Thyroid gland (tissue), 4 donors: ENCODE data around the gene WDR59.

ENCODE experiments used
- POLR2A ChIP-seq, 2 donors: fragments of 450-650 bp; IDR thresholded peaks; one replicate each; pipeline ENCODE4 v1.6.1; 2017; ENCODE audit warnings: antibody characterized with exemption in 2 of 2, mild to moderate bottlenecking in 2 of 2, moderate library complexity in 1 of 2
- TF ChIP-seq, protein P1 (sequence below), 6 experiments: fragments of 200-600 bp in 3 of 6; fragments of 450-650 bp in 3 of 6; sonication (generic) in 3 of 6; IDR thresholded peaks; one replicate each; pipeline ENCODE4 v1.5.1; 2016 to 2019; ENCODE audit warnings: antibody characterized with exemption in 6 of 6, mild to moderate bottlenecking in 2 of 6, inconsistent platforms in 1 of 6, moderate library complexity in 1 of 6

DNA sequence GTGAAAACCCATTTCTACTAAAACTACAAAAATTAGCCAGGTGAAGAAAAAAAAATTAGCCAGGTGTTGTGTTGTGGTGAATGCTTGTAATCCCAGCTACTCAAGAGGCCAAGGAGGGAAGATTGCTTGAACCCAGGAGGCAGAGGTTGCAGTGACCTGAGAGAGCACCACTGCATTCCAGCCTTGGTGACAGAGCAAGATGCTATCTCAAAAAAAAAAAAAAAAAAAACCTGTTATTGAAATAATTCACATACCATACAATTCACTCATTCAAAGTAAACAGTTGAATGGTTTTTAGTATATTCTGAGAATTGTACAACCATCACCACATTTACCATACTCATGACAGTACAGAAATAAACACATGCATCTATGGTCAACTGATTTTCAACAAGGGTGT lies 44.9 kb upstream of the WDR59 start:
- TF ChIP-seq, protein P1, sequence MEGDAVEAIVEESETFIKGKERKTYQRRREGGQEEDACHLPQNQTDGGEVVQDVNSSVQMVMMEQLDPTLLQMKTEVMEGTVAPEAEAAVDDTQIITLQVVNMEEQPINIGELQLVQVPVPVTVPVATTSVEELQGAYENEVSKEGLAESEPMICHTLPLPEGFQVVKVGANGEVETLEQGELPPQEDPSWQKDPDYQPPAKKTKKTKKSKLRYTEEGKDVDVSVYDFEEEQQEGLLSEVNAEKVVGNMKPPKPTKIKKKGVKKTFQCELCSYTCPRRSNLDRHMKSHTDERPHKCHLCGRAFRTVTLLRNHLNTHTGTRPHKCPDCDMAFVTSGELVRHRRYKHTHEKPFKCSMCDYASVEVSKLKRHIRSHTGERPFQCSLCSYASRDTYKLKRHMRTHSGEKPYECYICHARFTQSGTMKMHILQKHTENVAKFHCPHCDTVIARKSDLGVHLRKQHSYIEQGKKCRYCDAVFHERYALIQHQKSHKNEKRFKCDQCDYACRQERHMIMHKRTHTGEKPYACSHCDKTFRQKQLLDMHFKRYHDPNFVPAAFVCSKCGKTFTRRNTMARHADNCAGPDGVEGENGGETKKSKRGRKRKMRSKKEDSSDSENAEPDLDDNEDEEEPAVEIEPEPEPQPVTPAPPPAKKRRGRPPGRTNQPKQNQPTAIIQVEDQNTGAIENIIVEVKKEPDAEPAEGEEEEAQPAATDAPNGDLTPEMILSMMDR (IDR thresholded peaks at IDR 0.05), result no peak
- no peak for TF ChIP-seq POLR2A (IDR thresholded peaks at IDR 0.05)
